ENCODE measurements around the gene SCAI.
"Not testable (repeated sequence)": the region's sequence is repeated elsewhere in the genome, so short reads cannot be mapped to it uniquely, and the experiment has no call there.

Gene SCAI

DNA sequence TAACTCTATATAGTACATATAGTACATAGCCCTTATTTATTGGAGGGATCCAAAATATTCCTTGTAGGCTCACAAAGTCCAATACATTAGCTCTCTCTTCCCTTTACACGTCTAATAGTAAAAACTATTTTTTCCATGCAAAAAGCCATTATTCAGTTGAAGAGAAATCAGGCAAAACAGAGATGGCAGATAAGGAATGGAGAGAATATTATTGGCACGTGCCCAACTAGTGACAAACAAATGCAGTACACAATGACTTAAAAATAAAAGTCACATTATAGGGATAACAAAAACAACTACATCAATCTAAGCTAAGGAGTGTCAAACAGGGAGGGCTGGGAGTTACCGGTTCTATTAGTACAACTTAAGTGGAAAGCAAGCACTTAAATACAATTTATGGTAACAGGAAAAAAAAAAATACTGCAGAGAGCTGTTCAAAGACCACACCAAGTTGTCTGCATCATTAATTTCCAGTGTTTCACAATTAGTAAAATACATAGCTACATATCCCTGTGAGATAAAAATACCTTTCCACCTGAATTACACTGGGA is 4.1 kb upstream of the SCAI start:
- no peak for DNase-seq

DNA sequence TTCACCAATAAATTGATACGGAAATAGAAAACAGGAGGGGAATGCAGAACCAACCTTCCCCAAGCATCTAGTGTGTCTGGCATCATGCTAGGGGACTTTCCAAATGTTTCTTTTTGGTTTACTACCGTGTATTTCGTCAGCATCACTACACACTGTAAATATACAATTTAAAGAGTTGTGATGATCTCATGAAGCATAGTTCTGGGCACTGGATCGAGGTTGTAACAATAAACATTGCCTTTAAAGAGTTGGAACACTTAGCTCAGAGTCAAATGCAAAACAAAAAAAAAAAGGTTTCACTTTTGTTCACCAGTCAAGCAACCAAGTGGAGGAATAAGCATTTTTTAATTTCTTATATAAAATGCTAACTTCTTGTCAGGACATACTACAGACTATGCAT is 2.9 kb upstream of the SCAI start:
- DNase-seq: no peak

DNA sequence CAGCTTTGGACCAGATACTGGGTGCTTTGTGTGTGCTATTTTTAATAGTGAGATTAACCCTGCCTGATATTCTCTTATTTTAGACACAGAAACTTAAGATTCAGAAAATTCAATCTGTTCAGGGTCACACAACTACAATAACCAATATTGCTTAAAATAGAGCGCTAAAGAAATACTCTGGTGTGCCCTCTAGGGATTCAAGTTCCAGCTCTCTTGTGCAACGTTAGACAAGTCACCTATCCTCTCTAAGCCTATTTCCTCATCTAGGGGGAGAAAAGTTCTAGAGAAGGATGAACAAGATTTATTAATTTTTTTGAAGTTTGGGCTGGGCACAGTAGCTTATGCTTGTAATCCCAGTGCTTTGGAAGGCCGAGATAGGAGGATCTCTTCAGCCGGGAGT is 2.1 kb upstream of the SCAI start:
- DNase-seq: no peak

DNA sequence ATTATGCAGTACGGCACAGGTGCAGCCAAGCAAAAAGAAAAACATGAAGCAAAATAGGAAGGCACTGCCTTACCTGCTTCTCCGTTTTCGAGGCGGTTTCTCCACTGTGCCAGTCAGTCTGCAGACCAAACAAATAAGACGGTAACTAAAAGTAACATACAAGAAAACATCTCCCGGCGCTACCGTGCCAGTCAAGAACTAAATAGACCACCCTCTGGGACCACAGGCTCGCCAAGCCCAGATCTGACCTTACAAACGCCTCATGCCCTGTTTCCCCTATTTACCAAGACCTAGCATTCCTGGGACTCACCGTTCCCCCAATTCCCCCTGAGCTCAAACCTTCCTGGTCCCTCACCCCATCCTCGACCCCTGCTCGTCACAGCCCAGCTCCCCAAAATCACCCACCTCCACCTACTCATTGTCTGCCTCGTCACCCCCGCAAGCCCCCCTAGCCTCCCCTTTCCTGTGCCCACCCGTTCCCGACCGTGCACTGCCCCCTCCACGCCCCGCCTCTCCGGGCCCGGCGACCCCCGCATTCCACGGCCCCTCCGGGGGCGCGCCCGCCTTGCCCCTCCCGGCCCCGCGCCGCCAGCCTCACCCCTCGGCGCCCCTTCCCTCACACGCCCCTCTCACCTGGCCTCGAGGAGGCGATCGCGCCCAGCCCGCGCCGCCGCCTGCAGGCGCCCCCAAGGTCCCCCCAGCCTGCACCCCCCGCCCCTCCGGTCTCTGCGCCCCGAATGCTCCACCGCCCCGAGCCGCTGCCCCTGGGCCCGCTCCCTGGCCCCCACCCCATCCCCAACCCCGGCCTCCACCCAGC is 560 bp downstream of the SCAI start:
- DNase-seq: peak in 1 of 2 experiments; percentile 33

DNA sequence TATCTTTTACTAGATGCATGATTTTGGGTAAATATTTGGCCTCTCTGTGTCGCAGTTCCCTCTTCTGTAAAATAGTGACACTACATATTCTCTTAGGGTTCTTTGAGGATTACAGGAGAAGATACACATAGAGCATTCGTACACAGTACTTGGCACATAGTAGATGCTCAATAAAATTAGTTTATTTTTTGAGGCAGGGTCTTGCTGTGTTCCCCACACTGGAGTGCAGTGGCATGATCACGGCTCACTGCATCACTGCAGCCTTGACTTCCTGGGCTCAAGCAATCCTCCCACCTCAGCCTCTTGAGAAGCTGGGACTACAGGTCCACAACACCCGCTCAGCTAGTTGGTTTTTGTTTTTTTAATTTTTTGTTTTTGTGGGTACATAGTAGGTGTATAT is 1.6 kb downstream of the SCAI start:
- DNase-seq: no peak

DNA sequence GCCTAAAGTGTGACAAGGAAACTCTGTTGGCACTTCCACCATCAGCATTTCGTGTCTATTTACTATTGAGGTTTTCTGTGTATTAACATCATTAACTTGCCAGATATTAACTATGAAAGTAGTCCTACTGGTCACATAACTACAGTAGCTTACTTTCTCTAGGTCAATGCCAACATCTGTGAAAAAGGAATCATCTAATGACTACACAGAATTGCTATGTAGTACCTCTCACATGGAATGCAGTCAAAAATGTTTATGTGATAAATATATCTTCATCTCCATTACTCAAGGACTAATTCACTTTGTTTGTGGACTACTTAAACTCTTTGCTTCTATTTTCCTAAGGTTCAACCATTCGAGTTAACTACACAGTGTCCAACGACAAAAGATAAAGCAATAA is 2.1 kb downstream of the SCAI start:
- DNase-seq: no peak

DNA sequence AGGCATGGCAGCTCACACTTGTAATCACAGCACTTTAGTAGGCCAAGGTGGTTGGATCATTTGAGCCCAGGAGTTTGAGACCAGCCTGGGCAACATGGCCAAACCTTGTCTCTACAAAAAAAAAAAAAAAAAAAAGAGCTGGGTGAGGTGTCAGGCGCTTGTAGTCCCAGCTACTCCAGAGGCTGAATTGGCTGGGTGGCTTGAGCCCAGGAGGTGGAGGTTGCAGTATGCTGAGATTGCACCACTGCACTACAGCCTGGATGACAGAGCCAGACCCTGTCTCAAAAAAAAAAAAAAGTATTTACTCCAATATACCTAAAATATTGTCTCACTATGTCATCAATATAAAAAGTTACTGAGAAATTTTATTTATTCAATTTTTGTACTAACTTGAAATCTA is 2.8 kb downstream of the SCAI start:
- DNase-seq: no peak

DNA sequence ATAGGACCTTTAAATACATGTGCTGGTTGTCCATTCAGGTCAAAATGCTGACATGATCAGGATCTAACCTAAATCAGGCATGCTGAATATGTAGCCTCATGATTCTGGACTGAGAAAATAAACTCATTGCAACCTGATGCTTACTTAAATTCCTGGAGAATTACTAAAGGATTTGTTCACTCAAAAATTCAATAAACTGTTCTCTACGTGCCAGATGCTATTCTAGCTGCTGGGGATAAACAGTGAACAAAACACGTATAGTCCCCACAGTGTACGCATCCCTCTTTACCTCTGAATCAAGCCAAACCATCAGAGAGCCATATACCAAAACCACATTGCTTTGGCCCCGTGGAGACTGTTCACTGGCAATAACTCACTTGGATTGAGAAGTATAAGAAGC is 6.1 kb downstream of the SCAI start:
- DNase-seq: no peak

DNA sequence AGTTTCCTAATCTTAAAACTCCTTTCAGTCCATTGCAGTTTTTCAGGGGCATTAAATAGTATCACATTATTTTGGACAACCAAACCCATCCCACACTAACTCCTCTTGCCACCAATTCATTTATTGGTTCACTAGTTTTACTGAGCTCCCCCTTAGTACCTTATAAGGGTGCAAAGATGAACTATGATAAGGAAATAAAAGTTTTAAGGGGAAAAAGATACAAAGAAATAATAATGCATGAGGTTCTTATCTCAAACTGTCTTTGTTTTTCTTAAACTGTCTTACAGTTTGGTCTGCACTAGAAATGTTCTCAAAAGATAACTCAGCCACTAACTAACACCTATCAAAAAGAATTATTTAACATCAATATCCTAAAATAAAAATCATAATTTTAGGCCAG is 8.4 kb downstream of the SCAI start:
- DNase-seq: no peak

DNA sequence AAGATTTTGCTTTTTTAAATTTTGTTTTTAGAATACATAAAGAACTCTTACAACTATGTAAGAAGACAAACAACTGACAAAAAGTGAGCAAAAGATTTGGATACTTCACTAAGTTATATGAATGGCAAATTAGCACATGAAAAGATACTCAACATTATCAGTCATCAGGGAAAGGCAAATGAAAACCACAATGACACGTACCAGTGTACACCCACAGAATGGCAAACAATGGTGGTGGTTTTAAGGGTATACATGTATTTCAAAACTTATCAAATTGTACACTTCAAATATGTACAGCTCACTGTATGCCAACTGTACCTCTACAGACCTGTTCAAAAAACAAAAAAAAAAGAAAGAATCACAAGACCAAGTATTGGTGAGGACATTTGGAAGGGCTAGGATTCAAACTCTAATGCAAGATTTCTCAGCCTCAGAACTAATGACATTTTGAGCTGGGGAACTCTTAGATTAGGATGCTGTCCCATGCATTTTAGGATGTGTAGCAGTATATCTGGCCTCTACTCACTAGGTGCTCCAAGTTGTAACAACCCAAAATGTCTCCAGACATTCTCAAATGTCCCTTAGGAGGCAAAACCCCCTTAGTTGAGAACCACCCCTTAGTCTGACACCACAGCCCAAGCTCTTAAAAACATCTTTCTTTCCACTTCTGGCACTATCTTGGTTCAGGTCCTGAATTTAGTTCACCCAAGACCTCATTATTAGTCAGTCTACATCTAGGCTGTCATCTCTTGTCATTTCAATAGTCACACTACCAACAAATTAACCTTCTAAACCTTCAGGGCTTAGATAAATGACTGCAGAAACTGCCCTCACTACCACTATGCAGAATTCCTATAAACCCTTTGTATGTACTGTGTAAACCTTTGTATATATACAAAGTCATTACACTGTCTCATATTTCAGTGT is 9.7 kb downstream of the SCAI start:
- no peak for DNase-seq

DNA sequence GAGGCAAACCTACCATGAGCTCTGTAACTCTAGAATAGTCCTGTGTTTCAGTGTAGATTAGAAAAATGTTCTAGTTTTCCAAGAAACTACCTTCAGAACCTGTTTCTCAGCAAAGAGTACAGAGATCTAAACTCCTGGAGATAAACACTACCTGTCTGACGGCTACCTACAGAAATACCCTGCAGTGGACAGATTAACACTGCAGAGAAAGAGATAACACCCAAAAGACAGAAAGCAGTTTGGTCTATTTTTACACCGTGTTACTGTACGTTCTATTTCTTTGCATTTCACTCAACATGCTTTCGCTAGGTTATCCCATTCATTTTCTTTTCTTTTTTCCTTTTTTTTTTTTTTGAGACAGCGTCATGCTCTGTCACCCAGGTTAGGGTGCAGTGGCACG is 11.6 kb downstream of the SCAI start:
- no peak for DNase-seq

DNA sequence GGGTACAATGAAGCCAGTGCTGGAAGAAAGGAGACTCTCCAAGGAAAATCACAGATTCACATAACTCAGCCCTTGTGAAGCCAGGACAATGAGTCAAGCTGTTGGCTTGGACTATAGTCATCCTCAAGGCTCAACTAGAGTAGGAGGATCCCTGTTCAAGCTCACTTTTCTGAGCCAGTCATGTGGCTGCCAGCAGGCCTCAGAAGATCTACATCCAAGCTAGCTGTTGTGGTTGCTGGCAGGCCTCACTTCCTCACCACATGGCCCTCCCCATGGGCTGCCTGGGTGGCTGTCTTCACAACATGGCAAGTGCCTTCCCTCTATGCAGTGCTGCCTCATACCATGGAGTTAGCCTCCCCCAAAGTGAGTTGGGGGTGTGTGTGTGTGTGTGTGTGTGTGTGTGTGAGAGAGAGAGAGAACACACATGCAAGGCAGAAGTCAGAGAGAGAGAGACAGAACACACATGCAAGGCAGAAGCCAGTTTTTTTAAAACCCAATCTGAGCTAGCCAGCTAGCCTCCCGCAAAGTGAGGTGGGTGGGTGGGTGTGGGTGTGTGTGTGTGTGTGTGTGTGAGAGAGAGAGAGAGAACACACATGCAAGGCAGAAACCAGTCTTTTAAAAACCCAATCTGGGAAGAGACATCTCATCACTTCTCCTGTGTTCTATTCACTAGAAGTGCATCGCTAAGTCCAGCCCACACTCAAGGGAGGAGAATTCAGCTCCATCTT is 17.1 kb downstream of the SCAI start:
- no peak for DNase-seq

DNA sequence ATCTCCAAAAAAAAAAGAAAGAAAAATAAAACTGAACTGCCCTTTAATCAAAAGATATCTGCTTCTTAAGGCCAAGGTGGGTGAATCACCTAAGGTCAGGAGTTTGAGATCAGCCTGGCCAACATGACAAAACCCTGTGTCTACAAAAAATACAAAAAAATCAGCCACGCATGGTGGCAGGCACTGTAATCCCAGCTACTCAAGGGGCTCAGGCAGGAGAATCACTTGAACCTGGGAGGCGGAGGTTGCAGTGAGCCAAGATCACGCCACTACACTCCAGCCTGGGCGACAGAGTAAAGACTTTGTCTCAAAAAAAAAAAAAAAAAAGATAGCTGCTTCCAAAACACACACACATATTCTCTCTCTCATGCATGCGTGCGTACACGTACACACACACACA is 17.8 kb downstream of the SCAI start:
- DNase-seq: no peak

DNA sequence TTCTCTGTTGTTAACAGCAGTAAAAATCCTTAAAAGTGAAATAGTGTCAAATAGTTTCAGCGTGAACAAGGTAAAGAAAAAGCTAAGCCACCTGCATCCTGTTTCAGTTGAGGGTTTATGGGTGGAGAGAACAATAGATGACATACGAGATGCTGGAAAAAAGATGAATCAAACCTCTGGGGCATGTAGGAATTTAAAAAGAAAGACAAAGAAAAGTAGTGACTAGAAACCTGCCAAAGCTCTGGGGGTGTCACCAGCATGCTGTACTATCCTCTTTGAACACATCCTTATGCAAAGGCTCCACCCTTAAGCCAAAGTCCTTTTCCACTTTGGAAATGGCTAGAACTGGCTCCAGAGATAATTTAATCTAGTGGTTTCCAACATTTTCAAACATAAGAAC is 22.2 kb downstream of the SCAI start:
- no peak for DNase-seq

DNA sequence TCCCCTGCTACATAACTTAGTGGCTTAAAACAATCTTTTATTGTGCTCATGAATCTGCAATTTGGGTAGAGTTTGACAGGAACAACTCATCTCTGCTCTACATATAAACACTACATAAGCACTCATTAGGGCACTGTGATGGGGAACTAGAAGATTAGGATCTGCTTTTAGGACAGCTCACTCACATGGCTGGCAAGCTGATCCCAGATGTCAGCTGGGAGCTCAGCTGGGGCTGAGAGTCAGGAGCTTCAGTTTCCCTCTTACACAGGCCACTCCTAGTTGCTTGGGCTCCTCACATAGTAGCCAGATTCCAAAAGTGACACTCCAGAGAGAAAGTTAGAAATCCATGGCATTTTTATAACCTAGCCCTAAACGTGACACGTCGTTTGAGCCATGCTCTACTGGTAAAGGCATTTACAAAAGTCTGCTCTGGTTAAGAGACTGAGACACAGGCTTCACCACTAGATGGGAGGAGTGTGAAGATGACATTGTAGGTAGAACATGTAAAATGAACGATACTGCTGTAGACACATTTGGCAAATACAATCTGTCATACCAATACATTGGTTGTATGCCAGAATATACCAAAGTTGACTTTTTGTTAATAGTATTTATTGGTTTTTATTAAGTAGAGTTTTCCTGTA is 23.6 kb downstream of the SCAI start:
- DNase-seq: peak; percentile 18 to 46

DNA sequence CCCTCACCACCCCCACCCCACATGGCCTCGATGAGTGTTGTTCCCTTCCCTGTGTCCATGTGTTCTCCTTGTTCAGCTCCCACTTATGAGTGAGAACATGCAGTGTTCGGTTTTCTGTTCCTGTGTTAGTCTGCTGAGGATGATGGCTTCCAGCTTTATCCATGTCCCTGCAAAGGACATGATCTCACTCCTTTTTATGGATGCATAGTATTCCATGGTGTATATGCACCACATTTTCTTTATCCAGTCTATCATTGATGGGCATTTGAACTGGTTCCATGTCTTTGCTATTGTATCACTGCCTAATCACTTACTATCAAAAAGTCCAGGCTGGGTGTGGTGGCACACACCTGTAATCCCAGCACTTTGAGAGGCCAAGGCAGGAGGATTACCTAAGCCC is 24.6 kb downstream of the SCAI start:
- not testable (repeated sequence) for DNase-seq

DNA sequence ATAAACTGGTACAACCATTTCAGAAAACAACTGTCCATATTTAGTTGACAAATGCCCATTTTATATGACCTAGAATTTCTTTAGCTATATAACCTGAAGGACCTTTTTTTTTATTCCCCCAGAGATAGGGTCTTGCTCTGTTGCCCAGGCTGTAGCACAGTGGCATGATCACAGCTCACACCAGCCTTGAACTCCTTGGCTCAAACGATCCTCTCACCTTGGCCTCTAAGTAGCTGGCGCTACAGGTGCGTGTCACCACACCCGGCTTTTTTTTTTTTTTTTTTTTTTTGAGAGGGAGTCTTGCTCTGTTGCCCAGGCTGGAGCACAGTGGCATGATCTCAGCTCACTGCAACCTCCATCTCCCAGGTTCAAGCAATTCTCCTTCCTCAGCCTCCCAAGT is 28.8 kb downstream of the SCAI start:
- DNase-seq: not testable (repeated sequence)

DNA sequence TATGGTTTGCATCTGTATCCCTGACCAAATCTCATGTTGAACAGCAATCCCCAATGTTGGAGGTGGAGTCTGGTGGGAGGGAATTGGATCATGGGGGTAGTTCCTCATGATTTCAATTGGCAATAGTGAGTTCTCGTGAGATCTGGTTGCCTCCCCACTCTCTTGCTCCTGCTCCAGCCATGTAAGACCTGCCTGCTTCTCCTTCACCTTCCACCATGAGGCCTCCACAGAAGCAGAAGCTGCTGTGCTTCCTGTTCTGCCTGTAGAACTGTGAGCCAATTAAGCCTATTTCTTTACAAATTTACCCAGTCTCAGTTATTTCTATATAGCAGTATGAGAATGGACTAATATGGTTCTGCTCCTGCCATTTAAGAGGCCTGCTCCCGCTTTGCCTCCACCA is 32.9 kb downstream of the SCAI start:
- no peak for DNase-seq

DNA sequence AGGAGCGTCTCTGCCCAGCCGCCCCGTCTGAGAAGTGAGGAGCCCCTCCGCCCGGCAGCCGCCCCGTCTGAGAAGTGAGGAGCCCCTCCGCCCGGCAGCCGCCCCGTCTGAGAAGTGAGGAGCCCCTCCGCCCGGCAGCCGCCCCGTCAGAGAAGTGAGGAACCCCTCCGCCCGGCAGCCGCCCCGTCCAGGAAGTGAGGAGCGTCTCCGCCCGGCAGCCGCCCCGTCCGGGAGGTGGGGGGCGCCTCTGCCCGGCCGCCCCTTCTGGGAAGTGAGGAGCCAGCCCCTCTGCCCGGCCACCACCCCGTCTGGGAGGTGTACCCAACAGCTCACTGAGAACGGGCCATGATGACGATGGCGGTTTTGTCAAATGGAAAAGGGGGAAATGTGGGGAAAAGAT is 34.8 kb downstream of the SCAI start:
- DNase-seq: not testable (repeated sequence)

DNA sequence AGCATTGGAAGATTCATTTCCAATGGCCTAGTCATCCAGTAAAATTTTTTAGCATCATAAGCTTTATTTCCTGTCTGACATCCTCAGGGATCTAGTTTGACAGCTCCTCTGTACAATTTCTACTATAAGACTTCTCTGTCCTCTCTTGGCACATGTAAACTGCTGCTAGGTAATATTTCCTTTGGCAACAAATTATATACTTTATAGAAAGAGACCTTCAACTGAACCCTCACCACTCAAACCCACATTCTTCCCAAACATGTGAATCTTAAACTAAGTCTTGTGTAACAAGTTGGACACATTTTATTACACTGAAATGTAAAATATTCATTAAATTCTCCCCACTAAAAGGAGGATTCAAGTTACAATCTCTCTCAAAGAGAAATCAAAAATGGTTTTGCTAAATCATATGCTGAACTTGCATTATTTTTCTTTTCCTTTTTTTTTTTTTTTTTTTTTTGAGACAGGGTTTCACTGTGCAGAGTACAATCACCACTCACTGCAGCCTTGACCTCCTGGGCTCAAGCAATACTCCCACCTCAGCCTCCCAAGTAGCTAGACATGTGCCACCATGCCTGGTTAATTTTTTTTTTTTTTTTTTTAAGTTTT is 36.9 kb downstream of the SCAI start:
- no peak for DNase-seq

DNA sequence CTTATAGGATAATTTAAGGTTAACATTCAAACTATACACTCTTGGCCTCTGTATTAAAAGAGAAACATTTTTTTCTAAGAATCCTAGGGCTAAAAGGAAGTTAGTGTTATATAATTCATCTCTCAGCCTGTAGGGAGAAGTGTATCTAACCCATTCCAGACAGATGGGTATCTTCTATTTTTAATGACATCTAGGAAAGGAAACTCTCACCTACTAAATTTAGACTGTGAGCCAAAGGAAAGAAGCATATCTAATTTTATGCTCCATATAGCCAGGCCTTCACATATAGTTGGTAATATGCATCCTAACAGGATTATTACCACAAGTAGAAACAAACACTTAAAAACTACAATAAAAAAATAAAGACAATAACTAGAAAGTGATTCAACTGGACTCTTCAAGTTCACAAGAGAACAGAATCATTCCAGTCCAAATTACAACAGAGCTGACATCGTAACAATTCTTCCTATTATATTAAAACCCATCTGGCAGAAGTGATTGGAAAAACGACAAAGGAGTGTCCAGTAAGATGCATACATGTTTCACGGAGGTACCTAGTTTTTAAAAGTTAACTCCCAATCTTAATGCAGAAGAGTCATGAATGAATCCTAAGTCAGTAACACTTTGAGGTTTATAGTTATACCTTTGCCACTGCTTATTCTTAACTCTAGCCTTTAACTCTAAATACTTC is 39.4 kb downstream of the SCAI start:
- no peak for DNase-seq

DNA sequence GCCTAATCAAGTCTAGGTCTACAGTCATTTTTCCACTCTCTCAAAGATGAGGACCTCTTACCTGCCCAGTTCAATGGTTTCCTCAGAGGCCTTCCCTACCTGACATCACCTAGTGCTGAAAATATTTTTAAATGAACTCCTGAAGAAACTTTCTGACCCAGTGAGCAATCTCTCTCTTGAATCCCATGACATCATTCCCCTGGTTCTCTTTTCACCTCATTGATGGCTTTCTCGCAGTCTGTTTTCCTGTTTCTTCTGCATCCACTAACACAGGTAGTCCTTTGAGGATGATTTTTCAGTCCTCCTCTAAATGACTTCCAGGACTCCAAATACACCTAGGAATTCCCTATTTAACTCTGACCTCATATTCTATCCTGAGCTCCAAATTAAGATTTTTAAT is 40.3 kb downstream of the SCAI start:
- no peak for DNase-seq
